ENCODE data around the gene PLPP4. TPM values are rescaled to one million over a fixed set of nuclear protein-coding genes. Genes with fewer than 3 reads are reported as not detected.

Gene PLPP4
- total RNA-seq, 1 experiment from 2014 or later = not detected

DNA sequence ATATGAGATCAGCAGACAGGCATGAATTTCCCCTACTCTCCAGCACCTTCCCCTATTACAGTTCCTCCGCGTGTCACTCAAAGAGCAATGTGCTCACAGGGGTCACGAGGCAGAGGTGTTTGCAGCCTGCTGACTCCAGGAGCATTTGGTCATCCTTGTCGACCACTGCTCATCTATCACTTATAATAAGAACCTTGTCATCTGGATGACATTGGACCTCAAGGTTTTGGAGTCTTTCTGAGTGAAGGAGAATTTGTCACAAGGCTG, 32.9 kb upstream of the PLPP4 start:
- Mint-ChIP-seq H3K27ac (ENCODE audit: unreplicated experiment) (no peak overlapping the region), H3K9me3 (ENCODE audit: low read depth, unreplicated experiment) (no peaks in the 10 kb centered on the region), H3K4me3 (ENCODE audit: low read depth, unreplicated experiment) (no peak overlapping the region), H3K36me3 (ENCODE audit: insufficient read depth, unreplicated experiment) (no peaks in the 10 kb centered on the region), H3K27me3 (ENCODE audit: unreplicated experiment) (peaks cover 47% of the 10 kb centered on the region), H3K4me1 (ENCODE audit: low read depth, unreplicated experiment) (no peaks in the 10 kb centered on the region)
- CTCF ChIA-PET = interaction anchor here (0.8 kb wide), 1 partner anchor 1463 kb away, joined by 4 read pairs; no protein-coding TSS in a partner anchor
- BruUV-seq (replicated peaks) = no TSS peak
- no peak for DNase-seq
- intact Hi-C loops (cut with micrococcal nuclease; ENCODE audit: unreplicated experiment) = loop anchor here (10.0 kb wide), 1 partner anchor 181 kb away; no protein-coding TSS in a partner anchor
- TF ChIP-seq, protein P1, sequence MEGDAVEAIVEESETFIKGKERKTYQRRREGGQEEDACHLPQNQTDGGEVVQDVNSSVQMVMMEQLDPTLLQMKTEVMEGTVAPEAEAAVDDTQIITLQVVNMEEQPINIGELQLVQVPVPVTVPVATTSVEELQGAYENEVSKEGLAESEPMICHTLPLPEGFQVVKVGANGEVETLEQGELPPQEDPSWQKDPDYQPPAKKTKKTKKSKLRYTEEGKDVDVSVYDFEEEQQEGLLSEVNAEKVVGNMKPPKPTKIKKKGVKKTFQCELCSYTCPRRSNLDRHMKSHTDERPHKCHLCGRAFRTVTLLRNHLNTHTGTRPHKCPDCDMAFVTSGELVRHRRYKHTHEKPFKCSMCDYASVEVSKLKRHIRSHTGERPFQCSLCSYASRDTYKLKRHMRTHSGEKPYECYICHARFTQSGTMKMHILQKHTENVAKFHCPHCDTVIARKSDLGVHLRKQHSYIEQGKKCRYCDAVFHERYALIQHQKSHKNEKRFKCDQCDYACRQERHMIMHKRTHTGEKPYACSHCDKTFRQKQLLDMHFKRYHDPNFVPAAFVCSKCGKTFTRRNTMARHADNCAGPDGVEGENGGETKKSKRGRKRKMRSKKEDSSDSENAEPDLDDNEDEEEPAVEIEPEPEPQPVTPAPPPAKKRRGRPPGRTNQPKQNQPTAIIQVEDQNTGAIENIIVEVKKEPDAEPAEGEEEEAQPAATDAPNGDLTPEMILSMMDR (IDR thresholded peaks at IDR 0.05; ENCODE audit: unreplicated experiment) = no peak

DNA sequence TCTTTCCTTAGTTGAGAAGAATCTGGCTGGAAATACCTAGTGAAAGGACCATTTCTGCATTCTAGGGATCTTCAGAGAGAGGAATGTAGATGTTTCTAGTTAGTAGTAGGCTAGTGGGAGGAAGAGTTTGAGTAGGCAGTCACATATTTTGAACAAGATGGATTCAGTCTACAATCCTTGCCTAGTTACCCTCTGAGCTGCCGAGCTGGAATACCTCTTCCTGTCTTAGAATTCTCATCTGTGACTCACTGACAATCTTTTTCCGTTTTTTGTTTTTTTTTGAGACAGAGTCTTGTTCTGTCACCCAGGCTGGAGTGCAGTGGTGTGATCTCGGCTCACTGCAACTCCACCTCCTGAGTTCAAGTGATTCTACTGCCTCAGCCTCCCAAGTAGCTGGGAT, 30.7 kb upstream of the PLPP4 start:
- DNase-seq = no peak
- CTCF ChIA-PET = no interaction called here
- no peaks in the 10 kb centered on the region for H3K4me1 Mint-ChIP-seq (ENCODE audit: low read depth, unreplicated experiment)
- intact Hi-C loops (cut with micrococcal nuclease; ENCODE audit: unreplicated experiment) = loop anchor here (10.0 kb wide), 1 partner anchor 178 kb away; no protein-coding TSS in a partner anchor
- peaks cover 69% of the 10 kb centered on the region for H3K27me3 Mint-ChIP-seq (ENCODE audit: unreplicated experiment)
- H3K4me3 Mint-ChIP-seq (ENCODE audit: low read depth, unreplicated experiment) = no peak overlapping the region
- no peak overlapping the region for H3K27ac Mint-ChIP-seq (ENCODE audit: unreplicated experiment)
- BruUV-seq (replicated peaks) = no TSS peak
- H3K9me3 Mint-ChIP-seq (ENCODE audit: low read depth, unreplicated experiment) = no peaks in the 10 kb centered on the region
- TF ChIP-seq, protein P1 (IDR thresholded peaks at IDR 0.05; ENCODE audit: unreplicated experiment) = no peak
- H3K36me3 Mint-ChIP-seq (ENCODE audit: insufficient read depth, unreplicated experiment) = no peaks in the 10 kb centered on the region

DNA sequence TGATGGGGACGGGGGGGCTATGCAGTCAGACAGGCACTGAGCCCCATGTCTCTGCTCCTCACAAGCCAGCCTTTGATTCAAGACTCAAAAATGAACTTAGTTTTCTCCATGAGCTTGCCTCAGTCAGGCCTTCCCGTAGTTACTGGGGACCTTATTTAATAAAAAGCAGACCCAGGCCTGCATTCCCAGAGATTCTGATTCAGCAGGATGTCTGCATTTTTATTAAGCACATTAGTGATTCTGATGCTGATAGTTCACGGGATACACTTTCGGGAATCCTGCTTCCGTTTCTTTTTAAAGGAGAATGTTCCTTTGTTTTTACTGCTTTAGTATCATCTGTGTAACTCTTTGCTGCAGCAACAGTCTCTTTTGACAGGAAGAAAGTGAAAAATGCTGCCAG, 28.3 kb upstream of the PLPP4 start:
- H3K9me3 Mint-ChIP-seq (ENCODE audit: low read depth, unreplicated experiment) = no peaks in the 10 kb centered on the region
- no peak for DNase-seq
- BruUV-seq (replicated peaks) = no TSS peak
- CTCF ChIA-PET = no interaction called here
- no peaks in the 10 kb centered on the region for H3K36me3 Mint-ChIP-seq (ENCODE audit: insufficient read depth, unreplicated experiment)
- H3K4me1 Mint-ChIP-seq (ENCODE audit: low read depth, unreplicated experiment) = no peaks in the 10 kb centered on the region
- intact Hi-C loops (cut with micrococcal nuclease; ENCODE audit: unreplicated experiment) = loop anchor here (10.0 kb wide), 1 partner anchor 176 kb away; no protein-coding TSS in a partner anchor
- no peak overlapping the region for H3K27ac Mint-ChIP-seq (ENCODE audit: unreplicated experiment)
- no peak overlapping the region for H3K4me3 Mint-ChIP-seq (ENCODE audit: low read depth, unreplicated experiment)
- H3K27me3 Mint-ChIP-seq (ENCODE audit: unreplicated experiment) = peaks cover 71% of the 10 kb centered on the region
- TF ChIP-seq, protein P1 (IDR thresholded peaks at IDR 0.05; ENCODE audit: unreplicated experiment) = no peak

DNA sequence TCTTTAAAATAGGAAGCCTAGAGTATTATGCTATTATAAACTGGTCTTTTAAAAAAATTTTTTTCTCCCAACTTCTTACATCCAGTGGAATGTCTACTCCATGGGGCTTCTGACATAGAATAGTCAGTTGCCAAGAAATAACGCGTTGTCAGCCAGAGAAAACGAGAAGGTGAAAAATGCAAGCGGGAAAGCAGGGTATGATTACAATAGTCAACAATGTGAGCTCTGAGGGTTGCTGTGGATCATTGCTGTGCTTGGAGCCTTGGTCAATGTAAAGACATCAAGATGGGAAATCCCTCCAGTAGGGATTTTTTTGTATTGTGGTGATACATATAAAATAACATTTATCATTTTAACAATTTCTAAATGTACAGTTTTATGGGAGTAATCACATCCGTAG, 27.6 kb upstream of the PLPP4 start:
- no peak overlapping the region for H3K27ac Mint-ChIP-seq (ENCODE audit: unreplicated experiment)
- TF ChIP-seq, protein P1 (IDR thresholded peaks at IDR 0.05; ENCODE audit: unreplicated experiment) = no peak
- H3K4me1 Mint-ChIP-seq (ENCODE audit: low read depth, unreplicated experiment) = no peaks in the 10 kb centered on the region
- BruUV-seq (replicated peaks) = no TSS peak
- CTCF ChIA-PET = no interaction called here
- H3K36me3 Mint-ChIP-seq (ENCODE audit: insufficient read depth, unreplicated experiment) = no peaks in the 10 kb centered on the region
- intact Hi-C loops (cut with micrococcal nuclease; ENCODE audit: unreplicated experiment) = loop anchor here (10.0 kb wide), 1 partner anchor 175 kb away; no protein-coding TSS in a partner anchor
- peaks cover 68% of the 10 kb centered on the region for H3K27me3 Mint-ChIP-seq (ENCODE audit: unreplicated experiment)
- no peak for DNase-seq
- H3K4me3 Mint-ChIP-seq (ENCODE audit: low read depth, unreplicated experiment) = no peak overlapping the region
- H3K9me3 Mint-ChIP-seq (ENCODE audit: low read depth, unreplicated experiment) = no peaks in the 10 kb centered on the region
